HG03103 (cell line): Measurements from ENCODE around the gene TSSC4.

Source experiments
- ATAC-seq: cut with Tn5 transposase; IDR thresholded peaks from one replicate; pipeline ENCODE4 v1.9.1; 2021; ENCODE audit warnings: low read depth; ENCODE audit not compliant: unreplicated experiment

TSSC4 gene

GRCh38 chr11:2368851-2369180 is 31.7 kb upstream of the TSSC4 start:
- ATAC-seq, result no peak

GRCh38 chr11:2369320-2369719 is 31.2 kb upstream of the TSSC4 start:
- ATAC-seq, result no peak

GRCh38 chr11:2369896-2370295 is 30.7 kb upstream of the TSSC4 start:
- no peak for ATAC-seq

GRCh38 chr11:2374456-2375201 is 25.9 kb upstream of the TSSC4 start:
- no peak for ATAC-seq

GRCh38 chr11:2375341-2375853 is 25.2 kb upstream of the TSSC4 start:
- no peak for ATAC-seq

GRCh38 chr11:2375964-2376551 is 24.5 kb upstream of the TSSC4 start:
- no peak for ATAC-seq

GRCh38 chr11:2376751-2377451 is 23.6 kb upstream of the TSSC4 start, which contains the start of gene CD81:
Gene CD81 (plus strand): TSS chr11:2377310. CDS start chr11:2377550, 240 bp downstream.
- ATAC-seq, result no peak

- no peak for ATAC-seq
Measured at GRCh38 chr11:2377511-2378443, 22.8 kb upstream of the TSSC4 start.

GRCh38 chr11:2378527-2379210 is 21.9 kb upstream of the TSSC4 start:
- no peak for ATAC-seq

- ATAC-seq, result no peak
Measured at GRCh38 chr11:2379466-2380174, 20.9 kb upstream of the TSSC4 start.

GRCh38 chr11:2380396-2380795 is 20.2 kb upstream of the TSSC4 start:
- ATAC-seq, result no peak

- no peak for ATAC-seq
Measured at GRCh38 chr11:2380807-2381350, 19.7 kb upstream of the TSSC4 start.

- ATAC-seq, result no peak
Measured at GRCh38 chr11:2381494-2382128, 18.9 kb upstream of the TSSC4 start.

- ATAC-seq, result no peak
Measured at GRCh38 chr11:2382129-2382517, 18.4 kb upstream of the TSSC4 start.

GRCh38 chr11:2382936-2383851 is 17.4 kb upstream of the TSSC4 start:
- ATAC-seq, result no peak

GRCh38 chr11:2383852-2384804 is 16.4 kb upstream of the TSSC4 start:
- ATAC-seq, result no peak
